Ureter (tissue), 1 donor: Measurements from ENCODE around the gene KIZ. TPM values are rescaled to one million over a fixed set of nuclear protein-coding genes. Genes with fewer than 3 reads are reported as not detected.

Source experiments
- DNase-seq: peaks from one replicate; pipeline ENCODE4 v3.0.0-alpha.2; 2020; ENCODE audit warnings: low spot score
- total RNA-seq: library from RNA; stranded (reverse); gene quantifications from one replicate; pipeline ENCODE4 v1.2.4, GENCODE V29; 2023
- donor health status: DM: yes; HTN: yes; CAD: no.

Gene KIZ
- total RNA-seq, 1 donor from 2014 or later = 22.4 TPM

DNA sequence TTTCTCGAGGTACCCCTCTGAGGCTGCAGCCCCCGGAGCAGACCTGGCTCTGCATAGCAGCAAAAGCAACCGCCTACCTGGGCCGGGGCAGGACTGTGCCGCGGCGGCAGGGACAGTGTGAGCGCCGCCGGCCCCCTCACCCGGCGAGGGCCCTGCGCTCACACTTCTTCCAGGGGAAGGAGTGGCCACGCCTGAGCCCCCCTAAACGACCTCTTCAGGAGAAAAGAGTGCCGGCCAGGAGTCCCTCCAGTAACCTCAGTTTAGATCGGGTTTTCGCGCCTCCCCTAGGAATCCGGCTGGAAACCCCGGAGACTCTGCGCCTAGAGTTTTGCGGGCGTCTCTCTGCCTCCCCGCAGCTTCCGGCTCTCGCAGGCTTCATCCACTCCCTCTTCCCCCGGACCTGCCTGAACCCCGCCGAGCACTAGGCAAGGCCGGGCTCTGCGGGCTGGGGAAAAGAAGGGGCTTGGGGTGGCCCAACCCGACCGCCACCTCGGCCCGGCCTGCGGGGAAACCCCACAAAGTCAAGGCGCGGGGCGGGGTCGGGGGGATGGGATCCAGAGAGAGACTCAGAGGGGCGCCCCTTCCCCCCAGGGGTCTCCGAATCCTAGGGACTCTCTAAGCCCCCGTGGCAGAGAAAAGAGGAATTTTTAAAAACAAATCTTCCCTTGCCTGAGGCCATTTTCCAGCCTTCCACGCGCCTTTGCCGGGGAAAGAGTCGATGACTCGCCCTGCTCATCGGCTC lies 20.3 kb upstream of the KIZ start:
- no peak for DNase-seq

DNA sequence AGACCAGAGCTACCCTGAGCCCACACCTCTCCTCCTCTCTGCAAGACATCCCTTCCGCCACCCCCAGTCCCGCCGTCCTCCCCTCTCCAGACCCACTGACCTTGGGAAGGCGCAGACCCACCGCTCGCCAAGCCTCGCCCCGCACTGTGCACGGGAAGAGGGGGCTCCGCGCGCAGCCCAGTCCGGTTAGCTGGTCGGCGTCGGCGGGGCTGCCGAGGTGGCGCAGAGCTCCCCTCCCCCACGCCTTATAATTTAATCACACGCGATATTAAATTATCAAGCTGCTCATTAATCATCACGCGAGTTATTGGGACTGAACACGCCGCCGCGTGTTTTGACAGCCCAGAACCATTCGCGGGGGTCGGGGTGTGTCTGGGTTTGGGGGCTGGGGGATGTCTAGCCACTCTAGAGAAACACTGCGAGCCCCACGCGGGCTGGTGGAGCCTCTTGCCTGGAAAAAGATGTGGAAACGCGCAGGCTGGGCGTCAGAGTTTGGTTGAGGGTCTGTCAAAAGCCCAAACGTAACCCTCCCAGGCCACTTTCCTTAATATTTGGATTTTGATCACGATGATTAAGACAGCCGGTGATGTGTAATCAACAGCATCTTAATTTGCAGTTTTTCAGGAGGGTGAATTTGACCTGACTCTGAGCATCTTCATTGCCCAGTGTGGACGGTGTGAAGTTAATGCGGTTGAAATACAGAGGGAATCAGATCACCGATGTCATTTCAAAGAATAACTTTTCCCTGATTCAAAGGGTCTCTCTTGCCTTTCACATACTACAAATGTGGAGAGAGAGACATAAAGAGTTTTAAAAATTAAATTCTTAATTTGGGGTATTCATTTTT lies 19.5 kb upstream of the KIZ start, which contains the start of gene LINC00237:
Gene LINC00237 (minus strand): TSS at position 188 of the 847 bp plus-strand sequence.
- no peak for DNase-seq

DNA sequence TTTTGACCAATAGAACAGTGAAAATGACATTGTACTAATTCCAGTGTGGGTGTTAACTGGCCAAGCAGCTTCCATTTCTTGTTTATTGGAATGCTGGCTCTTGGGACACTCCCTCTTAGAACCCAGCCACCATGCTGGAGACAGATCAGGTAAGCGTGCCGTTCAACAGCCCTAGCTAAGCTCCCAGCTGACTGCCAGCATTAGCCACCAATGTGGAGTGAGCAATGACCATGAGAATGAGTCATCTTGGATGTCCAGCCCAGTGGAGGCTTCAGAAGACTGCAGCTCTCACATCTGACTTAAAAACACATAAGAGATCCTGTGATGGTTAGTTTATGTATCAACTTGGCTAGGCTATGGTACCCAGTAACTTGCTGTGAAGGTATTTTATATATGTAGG lies 16.7 kb upstream of the KIZ start:
- DNase-seq = no peak

DNA sequence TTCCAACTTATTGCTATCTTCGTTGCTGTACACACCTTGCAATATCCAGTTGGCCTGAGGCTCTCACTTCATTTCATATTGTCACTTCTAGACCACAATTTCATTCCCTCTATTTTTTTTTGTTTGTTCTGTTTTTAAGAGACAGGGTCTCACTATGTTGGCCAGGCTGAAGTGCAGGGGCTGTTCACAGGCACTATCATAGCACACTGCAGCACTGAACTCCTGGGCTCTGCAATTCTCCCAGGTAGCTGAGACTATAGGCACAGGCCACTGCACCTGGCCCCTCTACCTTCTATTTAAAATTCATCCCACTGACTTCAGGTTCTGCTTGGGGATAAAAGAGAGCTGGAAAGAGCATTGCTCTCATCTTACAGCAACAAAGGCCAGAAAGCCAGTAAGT lies 15.1 kb upstream of the KIZ start:
- DNase-seq = no peak

DNA sequence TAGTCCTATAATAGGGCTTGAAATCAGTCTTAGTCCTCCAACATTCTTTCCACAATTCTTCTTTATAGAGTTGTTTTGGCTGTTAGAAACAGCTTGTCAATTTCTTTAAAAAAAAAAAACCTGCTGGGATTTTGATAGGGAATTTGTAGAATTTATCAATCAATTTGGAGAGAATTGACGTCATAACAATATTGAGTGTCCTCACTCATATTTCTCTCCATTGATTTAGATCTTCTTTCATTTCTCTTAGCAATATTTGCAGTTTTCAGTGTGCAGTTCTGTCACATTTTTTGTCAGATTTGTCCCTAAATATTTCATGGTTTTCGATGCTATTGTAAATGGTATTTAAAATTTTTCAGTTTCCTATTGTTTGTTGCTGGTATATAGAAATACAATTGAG lies 14.5 kb upstream of the KIZ start:
- DNase-seq = no peak

DNA sequence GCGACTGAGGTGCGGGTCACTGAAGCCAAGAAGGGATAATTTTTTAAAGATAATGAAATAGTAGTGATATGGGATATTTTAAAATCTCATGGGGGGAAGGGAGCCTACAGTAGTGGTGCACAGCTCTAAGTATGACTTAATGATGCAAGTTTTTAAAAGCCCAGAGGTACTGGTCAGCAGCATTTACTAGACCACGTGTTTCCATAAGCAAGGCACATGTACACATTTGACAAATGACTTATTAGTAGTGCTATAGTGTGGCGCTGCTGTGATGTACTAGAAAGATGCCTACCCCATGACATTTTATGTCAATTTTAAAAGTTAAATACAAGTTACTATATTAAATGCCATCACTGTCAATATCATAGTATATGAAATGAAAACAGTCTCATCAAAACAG lies 12.2 kb upstream of the KIZ start:
- DNase-seq = no peak

DNA sequence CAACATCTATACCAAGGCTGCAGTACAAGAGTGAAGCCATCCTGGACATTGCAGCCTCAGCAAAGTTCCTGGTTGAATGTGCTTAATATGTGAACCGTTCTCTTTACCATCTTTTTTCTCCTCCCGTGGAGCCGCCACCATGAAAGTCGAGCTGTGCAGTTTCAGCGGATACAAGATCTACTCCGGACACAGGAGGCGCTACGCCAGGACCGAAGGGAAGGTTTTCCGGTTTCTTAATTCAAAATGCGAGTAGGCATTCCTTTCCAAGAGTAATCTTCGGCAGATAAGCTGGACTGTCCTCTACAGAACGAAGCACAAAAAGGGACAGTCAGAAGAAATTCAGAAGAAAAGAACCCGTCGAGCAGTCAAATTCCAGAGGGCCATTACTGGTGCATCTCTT lies 11.3 kb upstream of the KIZ start:
- DNase-seq = no peak

DNA sequence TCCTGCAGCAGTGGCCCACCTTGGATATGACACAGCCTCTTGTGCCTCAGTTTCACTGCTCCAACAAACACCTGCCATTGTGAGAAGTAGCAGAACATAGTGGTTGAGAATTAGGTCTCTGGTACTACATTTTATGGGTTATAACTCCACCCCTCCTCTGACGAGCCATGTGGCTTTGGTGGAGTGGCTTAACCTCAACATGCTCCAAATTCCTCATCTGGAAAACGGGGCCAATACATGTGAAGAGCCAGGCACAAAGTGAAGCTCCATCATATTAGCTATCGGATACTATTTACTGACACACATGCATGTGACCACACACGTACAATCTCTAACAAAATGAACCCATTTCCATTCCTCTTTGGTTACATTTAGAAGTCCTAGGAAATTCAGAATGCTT lies 8.4 kb upstream of the KIZ start:
- DNase-seq = no peak

DNA sequence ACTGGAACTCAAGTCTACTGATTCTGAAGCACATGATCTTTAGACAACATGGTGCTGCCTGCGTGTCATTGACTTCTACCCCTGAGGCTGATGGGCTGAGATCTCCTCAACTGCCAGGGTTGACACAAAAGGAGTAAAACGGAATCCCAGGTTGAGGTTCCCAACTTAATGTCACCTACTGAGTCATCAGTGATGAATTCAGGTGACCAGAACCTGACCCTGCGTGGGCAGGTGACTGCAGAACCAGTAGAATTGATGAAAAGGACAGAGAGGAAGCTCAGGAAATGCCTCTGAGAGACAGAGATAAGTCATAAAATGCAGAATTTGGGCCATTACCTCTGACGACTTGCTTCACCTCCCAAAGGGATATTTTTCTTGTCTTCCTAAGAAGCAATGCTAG lies 7.7 kb upstream of the KIZ start:
- DNase-seq = no peak

DNA sequence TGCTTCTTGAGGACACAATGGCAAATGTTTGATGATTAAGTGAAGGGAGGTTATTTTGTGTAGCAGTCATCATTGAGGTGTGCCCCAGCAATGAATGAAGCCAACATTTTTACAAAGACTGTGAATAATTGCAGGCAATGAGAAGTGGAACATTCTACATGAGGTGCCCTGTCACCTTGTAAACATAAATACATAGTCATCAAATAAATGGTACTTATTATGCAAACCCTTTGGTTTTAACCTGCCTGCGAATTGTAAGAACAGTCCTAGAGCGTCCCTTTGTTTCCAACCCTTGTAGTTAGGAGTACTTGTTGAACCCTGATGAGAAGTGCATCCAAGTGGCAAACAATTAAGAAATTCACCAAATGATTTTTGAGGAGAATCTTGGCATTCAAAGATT lies 7.1 kb upstream of the KIZ start:
- no peak for DNase-seq

DNA sequence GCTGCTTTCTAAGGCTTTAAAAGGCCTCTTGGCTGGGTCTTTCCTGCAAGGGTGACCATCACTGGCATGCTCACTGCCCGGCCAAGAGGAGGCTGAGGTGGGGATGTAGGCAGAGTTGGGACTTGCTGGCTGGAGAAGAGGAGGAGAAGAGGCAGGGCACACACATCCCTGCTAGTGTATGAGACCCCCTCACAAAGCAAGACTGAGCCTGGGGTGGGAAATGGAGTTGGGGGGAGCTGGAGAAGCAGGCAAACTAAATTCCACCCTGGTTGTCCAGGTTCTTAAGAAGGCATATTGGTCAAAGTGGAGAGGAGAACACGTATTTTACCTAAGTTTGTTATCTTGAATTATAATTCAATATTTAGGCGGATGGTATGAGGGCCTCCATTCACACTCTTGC lies 1.7 kb upstream of the KIZ start:
- no peak for DNase-seq

DNA sequence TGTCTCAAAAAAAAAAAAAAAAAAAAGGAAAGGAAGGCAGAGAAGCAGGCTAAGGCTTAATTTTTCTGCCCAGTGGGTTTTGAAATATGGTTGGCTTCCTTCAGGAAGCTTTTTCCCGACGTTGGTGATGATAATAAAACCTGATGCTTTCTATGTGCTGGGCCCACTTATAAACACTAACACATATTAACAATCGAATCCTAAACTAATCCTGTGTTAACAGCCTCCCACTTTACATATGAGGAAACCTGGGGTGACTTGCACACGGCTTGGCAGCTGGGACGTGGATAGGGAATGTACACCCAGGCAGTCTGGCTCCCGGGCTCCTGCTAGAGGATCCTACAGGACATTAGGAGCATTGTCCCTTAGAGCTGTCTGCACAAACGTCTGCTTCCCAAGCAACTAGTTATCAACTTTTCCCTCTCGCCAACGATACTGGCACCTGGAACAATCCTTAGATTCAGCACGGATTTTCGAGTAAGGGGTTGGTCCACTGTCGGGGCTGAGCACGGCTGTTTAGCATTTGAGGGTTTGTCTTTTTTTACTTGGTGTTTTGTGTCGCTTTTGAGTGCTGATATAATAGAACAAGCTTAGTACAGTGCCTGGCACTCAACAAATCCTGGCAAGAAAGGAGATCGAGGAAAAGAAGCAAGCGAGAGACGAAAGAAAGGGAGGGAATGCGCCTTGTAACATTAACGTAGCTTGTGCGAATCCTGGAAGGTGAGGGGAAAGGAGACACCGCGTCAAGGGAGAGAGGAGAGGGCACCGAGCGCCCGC lies 622 bp upstream of the KIZ start:
- no peak for DNase-seq

DNA sequence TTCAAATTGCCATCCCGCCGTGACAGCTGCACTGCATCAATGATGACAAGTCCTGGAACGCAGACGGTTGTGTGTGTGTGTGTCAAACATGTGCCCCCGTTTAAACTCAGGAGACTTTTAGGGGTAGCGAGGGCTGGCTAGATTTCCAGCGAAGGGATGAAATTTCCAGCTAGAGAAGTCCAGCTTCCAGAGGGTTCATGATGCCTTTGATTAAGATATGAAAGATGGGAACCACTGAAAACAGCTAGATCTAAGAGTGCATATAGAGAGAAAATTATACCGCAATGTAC lies 644 bp downstream of the KIZ start:
- no peak for DNase-seq

DNA sequence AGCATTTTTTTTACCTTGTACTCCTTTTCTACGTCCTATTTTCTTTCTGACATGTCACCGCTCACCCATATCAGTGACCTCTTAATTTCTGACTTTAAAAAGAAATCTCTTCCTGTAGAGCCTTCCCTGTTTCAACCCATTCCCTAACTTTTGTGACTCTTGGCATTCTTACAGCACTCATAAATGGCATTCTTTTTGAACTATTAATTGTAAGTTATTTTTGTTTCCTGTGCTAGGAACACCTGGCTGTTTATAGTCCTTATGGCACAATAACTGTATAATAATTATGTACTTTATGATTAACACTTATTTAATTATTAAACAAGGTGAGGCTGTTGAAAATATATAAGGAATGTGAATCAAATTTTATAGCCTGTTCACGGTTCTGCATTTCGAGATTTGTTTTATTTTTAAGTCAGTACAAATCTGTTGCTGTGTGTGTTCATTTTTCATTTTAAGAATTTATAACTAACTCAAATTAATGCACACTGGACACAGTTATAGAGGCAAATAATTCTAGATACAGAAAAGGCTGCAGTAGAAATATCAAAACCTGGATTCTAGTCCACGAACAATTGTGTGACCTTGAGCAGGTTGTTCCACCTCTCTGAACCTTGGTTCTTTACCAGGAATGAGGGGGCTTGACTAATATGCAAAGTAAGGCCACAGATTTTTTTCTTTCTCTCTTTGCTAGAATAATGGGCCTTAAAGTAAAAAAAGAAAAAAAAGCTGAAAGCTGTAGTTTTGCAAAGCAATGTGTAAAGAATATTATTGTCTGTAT lies 1.5 kb downstream of the KIZ start:
- no peak for DNase-seq

DNA sequence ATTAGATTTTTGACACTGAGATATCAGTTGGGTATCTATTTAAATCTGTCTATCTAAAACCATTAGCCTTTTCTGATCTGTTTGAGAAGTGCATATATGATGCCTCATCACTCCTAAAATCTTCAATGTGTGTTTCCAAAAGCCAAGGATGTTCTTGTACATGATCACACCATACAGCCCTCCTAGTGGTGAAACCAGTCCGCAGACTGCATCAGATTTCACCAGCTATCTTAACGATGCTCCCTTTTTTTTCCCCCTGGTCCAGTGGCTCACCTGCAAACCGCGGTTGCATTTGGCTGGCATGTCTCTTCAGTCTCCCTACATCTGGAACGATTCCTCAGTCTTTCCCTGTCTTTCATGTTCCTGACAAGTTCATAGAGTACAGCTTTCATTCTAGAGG lies 4.0 kb downstream of the KIZ start:
- DNase-seq = no peak

DNA sequence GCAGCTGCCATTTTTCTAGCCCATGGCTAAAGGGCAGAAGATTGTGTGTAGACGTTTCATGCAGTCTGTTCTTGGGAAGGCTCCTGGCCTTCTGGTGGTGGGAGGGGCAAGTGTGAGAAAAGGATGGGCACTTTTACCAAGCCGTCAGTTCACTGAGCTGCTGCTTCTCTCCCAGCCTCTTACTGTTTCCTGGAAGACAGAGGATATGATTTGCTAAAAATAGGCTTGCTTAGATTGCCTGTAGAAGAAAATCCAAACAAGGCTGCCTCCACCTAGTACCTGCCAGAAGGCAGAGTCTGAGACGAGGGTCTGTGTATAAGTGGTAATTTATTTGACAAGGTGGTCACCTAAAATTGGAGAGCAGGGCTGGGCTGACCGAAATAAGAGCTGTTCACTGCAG lies 7.5 kb downstream of the KIZ start:
- DNase-seq = no peak

DNA sequence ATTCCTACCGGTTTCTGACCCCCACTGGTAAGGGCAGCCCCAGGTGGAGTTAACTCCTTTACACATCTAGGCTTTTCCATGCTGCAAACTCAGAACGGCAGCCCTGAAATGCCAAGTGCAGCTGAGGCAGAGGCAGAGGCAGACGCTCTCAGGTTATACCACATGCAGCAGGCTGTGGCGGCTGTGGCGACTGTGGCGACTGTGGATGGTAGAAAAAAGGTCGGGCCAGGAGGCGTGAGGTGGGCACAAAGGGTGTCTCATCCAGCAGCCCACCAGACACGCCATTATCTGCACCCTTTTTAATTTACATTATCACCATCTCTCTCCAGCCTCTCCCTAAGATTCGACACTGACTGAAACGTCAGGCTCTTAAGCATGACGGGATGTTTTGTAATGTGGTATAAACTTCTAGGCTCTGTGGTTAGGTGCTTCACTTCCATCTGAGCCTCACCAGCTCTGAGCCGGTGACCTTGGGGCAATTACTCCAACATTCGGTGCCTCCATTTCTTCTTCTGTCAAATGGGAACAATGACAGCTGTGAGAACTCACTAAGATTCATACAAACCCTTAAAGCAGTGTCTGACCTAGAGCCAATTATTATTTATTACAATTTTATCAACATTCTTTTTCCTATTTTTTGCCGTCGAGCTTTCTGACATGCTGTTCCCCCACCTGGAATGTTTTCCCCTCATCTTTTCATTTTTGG lies 8.2 kb downstream of the KIZ start:
- no peak for DNase-seq

DNA sequence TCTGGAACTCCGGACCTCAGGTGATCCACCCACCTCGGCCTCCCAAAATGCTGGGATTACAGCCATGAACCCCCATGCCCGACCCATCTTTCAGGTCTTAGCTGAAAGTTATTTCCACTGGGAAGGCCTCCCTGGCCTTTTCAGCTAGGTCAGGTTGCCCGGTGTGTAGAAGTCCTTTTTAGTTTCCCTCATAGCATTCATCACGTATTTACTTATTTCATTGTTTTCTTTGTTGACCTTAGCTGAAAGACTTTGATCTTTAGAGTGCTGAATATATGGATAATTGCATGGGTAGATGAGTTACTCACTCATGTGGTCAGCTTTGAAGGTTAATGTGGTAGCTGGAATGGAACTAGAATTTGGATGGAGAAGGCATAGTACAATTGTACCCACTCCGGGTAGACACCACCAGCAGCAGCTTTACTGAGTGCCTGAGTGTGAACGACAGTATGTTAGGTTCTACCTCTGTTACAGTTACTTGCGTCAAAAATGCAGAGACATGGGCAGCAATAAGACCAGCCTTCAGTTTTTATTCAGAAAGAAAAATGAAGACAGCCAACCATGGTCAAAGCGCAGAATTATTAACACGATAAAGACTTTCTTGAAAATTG lies 9.1 kb downstream of the KIZ start:
- no peak for DNase-seq

DNA sequence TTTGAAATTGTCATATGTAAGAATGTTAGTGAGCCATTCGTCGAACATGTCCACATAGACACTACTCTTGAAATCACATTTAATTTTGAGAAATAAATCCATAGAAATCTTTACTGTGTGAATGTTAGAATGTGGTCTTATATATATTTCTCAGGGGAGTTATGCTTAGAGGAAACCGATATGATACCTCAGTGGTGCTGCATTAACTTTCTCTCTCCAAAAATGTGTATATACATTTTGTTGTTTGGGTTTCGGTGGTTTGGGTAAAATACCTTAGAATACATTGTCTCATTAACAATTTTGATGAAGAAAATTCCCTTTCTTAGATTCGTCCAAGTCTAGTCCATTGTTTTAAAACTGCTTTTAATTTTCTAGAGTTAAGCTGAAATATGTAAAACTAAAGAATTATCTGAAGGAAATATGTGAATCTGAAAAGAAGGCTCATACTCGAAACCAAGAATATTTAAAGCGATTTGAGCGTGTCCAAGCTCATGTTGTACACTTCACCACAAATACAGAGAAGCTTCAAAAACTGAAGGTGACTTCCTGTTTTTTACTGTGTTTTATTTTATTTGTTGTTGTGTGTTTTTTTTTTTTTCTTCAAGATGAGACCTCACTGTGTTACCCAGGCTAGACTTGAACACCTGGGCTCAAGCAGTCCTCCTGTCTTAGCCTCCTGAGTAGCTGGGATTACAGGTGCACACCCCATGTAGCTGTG lies 10.3 kb downstream of the KIZ start:
- DNase-seq = no peak

DNA sequence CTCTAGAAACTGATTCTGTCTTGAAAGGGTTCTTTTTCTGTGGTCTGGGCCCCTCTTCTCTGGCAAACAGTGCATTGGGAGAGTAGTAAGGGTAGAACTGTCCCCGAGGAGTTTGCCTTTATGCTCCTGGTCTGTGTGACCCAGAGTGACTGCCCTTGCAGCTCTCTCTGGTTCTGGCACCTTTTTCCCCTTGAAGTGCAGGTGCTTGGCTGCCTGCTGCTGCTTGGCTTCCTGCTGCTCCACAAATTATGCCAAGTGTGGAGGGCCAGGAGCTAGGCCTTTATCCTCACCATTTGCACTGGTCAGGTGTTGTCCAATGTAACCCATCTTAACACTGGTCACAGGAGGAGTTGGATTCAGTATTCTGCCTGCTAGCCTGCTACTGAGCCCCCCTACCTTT lies 11.2 kb downstream of the KIZ start:
- no peak for DNase-seq
